AG09319 (cell line): Measurements from ENCODE around the gene IL1B.

Experiments used
- DNase-seq: peaks from one replicate; pipeline ENCODE4 v3.0.0-alpha.2; 2010; ENCODE audit warnings: low read depth; ENCODE audit errors: extremely low read depth
- TF ChIP-seq, protein P1 (sequence below): IDR thresholded peaks from 2 replicates; pipeline ENCODE4 v1.5.1; 2011; ENCODE audit warnings: low read depth, mild to moderate bottlenecking, inconsistent platforms, low read length, moderate library complexity

The IL1B gene

DNA sequence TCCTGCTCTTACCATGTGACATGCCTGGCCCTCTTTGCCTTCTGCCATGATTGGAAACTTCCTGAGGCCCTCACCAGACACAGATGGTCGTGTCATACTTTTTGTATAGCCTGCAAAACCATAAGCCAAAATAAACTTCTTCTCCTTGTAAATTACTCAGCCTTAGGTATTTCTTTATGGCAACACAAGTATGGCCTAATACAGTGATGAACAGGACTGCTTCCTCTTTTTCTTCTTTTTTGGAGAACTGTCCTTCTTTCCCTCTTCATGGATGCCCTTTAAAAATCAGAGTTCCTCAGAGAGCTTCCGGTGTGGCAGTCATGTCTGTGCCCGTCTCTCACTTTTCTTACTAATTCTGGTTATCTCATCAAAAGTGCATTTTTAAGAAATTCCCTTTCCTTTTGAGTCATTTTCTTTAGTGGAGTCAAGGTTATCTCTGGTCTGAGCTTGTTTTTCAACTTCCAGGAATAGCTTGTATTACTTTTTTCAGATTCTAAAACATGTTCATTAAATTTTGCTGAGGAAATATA lies 43.1 kb downstream of the IL1B start:
- TF ChIP-seq, protein P1, sequence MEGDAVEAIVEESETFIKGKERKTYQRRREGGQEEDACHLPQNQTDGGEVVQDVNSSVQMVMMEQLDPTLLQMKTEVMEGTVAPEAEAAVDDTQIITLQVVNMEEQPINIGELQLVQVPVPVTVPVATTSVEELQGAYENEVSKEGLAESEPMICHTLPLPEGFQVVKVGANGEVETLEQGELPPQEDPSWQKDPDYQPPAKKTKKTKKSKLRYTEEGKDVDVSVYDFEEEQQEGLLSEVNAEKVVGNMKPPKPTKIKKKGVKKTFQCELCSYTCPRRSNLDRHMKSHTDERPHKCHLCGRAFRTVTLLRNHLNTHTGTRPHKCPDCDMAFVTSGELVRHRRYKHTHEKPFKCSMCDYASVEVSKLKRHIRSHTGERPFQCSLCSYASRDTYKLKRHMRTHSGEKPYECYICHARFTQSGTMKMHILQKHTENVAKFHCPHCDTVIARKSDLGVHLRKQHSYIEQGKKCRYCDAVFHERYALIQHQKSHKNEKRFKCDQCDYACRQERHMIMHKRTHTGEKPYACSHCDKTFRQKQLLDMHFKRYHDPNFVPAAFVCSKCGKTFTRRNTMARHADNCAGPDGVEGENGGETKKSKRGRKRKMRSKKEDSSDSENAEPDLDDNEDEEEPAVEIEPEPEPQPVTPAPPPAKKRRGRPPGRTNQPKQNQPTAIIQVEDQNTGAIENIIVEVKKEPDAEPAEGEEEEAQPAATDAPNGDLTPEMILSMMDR: no peak
- DNase-seq: no peak

DNA sequence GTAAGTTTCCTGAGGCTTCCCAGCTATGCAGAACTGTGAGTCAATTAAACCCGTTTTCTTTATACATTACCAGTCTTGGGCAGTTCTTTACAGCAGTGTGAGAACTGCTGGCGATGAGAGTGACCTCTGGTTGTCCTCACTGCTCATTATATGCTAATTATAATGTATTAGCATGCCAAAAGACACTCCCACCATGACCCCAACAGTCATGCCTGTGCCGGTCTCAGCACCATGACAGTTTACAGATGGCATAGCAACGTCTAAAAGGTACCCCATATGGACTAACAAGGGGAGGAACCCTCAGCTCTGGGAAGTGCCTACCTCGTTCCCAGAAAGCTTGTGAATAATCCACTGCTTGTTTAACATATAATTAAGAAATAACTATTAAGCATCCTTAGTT lies 44.2 kb downstream of the IL1B start:
- TF ChIP-seq, protein P1: no peak
- DNase-seq: no peak

DNA sequence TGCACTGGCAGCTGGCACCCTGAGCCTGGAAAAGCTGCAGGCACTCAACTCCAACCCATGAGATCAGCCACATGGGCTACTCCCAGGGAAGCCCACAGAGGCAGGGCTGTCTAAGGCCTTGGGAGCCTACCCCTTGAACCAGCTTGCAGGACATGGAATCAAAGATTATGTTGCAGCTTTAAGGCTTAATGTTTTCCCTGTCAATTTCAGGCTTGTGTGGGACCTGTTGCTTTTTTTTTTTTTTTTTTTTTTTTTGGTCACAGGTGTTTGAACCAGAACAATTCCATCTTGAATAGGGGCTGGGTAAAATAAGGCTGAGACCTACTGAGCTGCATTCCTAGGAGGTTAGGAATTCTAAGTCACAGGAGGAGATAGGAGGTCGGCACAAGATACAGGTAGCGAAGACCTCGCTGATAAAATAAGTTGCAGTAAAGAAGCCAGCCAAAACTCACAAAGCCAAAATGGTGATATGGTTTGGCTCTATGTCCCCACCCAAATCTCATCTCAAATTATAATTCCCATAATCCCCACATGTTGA lies 44.8 kb downstream of the IL1B start:
- TF ChIP-seq, protein P1: no peak
- DNase-seq: no peak

DNA sequence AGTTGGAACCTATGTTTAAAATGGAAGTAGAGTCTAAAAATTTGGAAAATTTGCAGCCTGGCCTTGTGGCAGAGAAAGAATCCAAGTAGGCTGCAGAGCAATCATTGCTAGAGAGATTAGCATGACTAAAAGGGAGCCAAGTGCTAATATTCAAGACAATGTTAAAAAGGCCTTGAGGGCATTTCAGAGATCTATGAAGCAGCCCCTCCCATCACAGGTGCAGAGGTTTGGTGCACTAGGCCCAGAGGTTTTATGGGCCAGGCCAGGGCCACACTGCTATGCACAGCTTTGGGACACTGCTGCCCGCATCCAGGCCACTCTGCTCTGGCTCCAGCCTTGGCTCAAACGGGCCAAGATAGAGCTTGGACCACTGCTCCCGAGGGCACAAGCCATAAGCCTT lies 45.6 kb downstream of the IL1B start:
- TF ChIP-seq, protein P1: no peak
- no peak for DNase-seq

DNA sequence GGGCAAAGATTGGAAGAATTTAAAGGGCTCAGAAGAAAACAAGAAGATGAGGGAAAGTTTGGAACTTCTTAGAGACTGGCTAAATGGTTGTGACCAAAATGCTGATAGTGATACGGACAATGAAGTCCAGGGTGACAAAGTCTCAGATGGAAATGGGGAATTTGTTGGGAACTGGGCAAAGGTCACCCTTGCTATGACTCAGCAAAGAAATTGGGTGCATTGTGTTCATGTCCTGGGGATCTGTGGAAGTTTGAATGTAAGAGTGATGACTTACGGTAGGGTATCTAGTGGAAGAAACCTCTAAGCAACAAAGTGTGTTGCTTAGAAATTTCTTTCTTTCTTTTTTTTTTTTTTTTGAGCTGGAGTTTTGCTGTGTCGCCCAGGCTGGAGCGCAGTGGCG lies 46.3 kb downstream of the IL1B start:
- DNase-seq: no peak
- TF ChIP-seq, protein P1: no peak

DNA sequence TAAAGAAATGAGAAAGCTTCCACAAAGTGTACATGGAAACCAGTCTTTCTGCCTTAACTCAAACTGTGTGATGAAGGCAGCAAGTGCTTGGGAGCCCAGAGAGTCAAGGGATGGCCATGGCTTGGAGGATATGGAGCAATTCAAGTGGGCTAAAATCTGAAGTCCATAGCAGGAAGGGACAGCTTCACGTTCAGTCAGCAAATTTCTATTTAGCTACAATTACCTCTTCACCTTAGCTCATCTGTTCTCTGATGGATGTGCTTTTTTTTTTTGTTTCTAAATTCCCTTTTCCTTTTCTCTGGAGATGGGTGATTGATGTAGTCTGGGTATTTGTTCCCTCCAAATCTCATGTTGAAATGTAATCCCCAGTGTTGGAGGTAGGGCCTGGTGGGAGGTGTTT lies 47.4 kb downstream of the IL1B start:
- TF ChIP-seq, protein P1: no peak
- no peak for DNase-seq

DNA sequence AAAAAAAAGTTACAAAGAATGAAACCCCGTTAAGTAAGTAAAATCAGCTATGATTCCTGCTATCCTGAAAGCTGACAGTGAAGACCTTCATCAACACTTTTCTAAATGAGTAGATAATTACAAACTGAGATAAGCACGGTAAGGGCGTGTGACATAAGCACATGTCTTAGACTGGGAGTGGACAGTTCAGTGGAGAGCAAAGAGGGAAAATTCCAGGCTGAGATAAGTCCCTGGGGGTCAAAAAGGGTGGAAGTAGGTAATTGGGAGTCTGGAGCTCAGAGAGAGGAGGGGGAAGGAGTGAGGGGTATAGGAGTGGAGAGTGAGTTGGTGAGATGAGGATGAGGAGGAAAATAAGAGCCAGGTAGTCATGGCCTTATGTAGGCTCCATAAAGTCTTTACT lies 47.9 kb downstream of the IL1B start:
- TF ChIP-seq, protein P1: no peak
- no peak for DNase-seq
